Psoas muscle (tissue), 8 donors: ENCODE data around the gene FOXN3. TPM values are rescaled to one million over a fixed set of nuclear protein-coding genes. Genes with fewer than 3 reads are reported as not detected.
A peak's percentile ranks its signal among the peaks of the same experiment; 100 is the strongest.

Source experiments
- ATAC-seq, 4 donors: fragments of 200-7000 bp; cut with Tn5 transposase; one replicate each; pipeline ENCODE4 v1.9.1; 2020; ENCODE audit warnings: moderate library complexity in 3 of 4, mild to moderate bottlenecking in 2 of 4
- DNase-seq, 2 donors: peaks; one replicate each; pipeline ENCODE4 v3.0.0-alpha.2; 2020
- H3K27ac ChIP-seq: fragments of 200-600 bp; one replicate; pipeline ENCODE4 v1.8.0; 2022
- H3K27me3 ChIP-seq, 3 donors: fragments of 200-600 bp in 1 of 3; one replicate each; pipeline versions ENCODE4 v1.6.1 to v1.8.0; 2013 to 2022; ENCODE audit warnings: low read length in 2 of 3, mild to moderate bottlenecking in 2 of 3, moderate library complexity in 1 of 3; ENCODE audit not compliant: insufficient read depth in 3 of 3
- H3K36me3 ChIP-seq, 2 donors: fragments of 200-600 bp in 1 of 2; one replicate each; pipeline versions ENCODE4 v1.6.1 to v1.8.0; 2013 to 2022; ENCODE audit warnings: low read depth in 1 of 2, mild to moderate bottlenecking in 1 of 2, moderate library complexity in 1 of 2; ENCODE audit not compliant: insufficient read depth in 1 of 2
- H3K4me1 ChIP-seq: fragments of 200-600 bp; one replicate; pipeline ENCODE4 v1.8.0; 2022
- H3K4me3 ChIP-seq: fragments of 200-600 bp; one replicate; pipeline ENCODE4 v1.8.0; 2022; ENCODE audit warnings: mild to moderate bottlenecking
- H3K9me3 ChIP-seq: fragments of 200-600 bp; one replicate; pipeline ENCODE4 v1.8.0; 2022
- CTCF ChIP-seq: fragments of 200-600 bp; IDR thresholded peaks from one replicate; pipeline ENCODE4 v1.8.0; 2022; ENCODE audit warnings: antibody characterized with exemption
- WGBS, 3 donors: extraction: QIAGEN DNeasy Blood & Tissue Kit; methylation state at CpG; one replicate each; pipeline versions ENCODE4 v1.1.6 to v1.1.7; 2013; 5-methylcytosine and 5-hydroxymethylcytosine counted together
- intact Hi-C, 2 donors: fragments of 100-400 bp; cut with DNase I; formaldehyde crosslinking; loops; one replicate each; pipeline versions ENCODE4 v1.11.0 to v1.14.2; 2022
- polyA plus RNA-seq, 3 donors: library from polyadenylated mRNA; stranded (reverse); fragments of 200-250 nt; gene quantifications; one replicate each; pipeline ENCODE4 v1.2.3, GENCODE V29; 2013
- total RNA-seq, 4 donors: library from RNA; stranded (reverse); fragmentation: NEBNext Ultra II Directional in 2 of 4; extraction: Animal tissue kit (Norgen Biotek cat#: 25700) in 2 of 4; gene quantifications; one replicate each; pipeline versions ENCODE4 v1.2.1 to v1.2.4, GENCODE V29; 2021 to 2023
- donor health status: healthy with polysubstance abuse.
- donor health status: DM: no; HTN: no; CAD: no; lungs with moderate emphysema.
- donor health status: Bipolar disorder and iron deficiency.
- donor health status: healthy.
- donor health status: DM: yes; HTN: yes; CAD: no.
- donor health status: DM: no; HTN: no; CAD: no.
- donor health status: DM: no; HTN: no; CAD: no.
- donor health status: DM: yes; HTN: yes; CAD: no.

Gene FOXN3
- total and polyA plus RNA-seq, 7 donors: 10.1 to 123 (median 73.6) TPM

DNA sequence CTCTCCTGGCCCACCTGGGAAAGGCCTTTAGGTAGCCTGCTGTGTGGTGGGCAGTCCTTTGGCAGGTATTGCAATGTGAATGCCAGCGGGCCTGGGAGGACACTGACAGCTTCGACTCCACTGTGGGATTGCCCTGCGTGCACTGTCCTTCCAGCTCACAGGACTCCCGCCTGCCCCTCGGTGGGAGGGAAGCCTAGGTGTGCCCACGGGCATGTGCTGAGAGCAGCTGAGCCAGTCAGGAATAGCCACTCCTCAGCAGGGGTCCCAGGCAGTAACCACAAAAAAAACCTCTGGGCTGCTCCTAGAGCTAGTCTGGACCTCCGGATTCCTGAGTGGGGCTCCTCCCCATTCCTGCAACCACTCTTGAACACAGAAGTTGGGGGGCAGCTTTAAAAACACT, 278.2 kb downstream of the FOXN3 start:
- Histone ChIP-seq H3K4me3 (no peak overlapping the region), H3K27ac (no peak overlapping the region), H3K9me3 (no peaks in the 10 kb centered on the region), H3K27me3 (no peaks in the 10 kb centered on the region), H3K36me3 (no peaks in the 10 kb centered on the region), H3K4me1 (no peaks in the 10 kb centered on the region)
- 85 to 89% (median 88%) methylated on average over 7 of the region's 7 CpGs for WGBS, 3 donors
- ATAC-seq (no peak), DNase-seq (no peak)
- intact Hi-C loops: no loop called here
- TF ChIP-seq CTCF: no peak

GRCh38 chr14:89137526-89138163, 279.4 kb downstream of the FOXN3 start:
- Histone ChIP-seq H3K4me3 (no peak overlapping the region), H3K36me3 (no peaks in the 10 kb centered on the region), H3K27me3 (no peaks in the 10 kb centered on the region), H3K4me1 (no peaks in the 10 kb centered on the region), H3K27ac (no peak overlapping the region), H3K9me3 (no peaks in the 10 kb centered on the region)
- intact Hi-C loops: no loop called here
- no peak for TF ChIP-seq CTCF
- DNase-seq: peak; percentile 64 to 65
- peak in 2 of 4 donors; percentile 45 to 59 for ATAC-seq
- WGBS, 3 donors: 60 to 67% (median 64%) methylated on average over 7 of the region's 7 CpGs

GRCh38 chr14:89136587-89136986, 280.4 kb downstream of the FOXN3 start:
- no peak overlapping the region for H3K27ac ChIP-seq
- H3K27me3 ChIP-seq: no peaks in the 10 kb centered on the region
- H3K4me3 ChIP-seq: no peak overlapping the region
- TF ChIP-seq CTCF: no peak
- H3K4me1 ChIP-seq: no peaks in the 10 kb centered on the region
- no peaks in the 10 kb centered on the region for H3K9me3 ChIP-seq
- WGBS, 3 donors: 86 to 88% (median 87%) methylated on average over 3 of the region's 3 CpGs
- intact Hi-C loops: no loop called here
- ATAC-seq: no peak
- no peaks in the 10 kb centered on the region for H3K36me3 ChIP-seq
- no peak for DNase-seq

- no peaks in the 10 kb centered on the region for H3K4me1 ChIP-seq
- H3K4me3 ChIP-seq: no peak overlapping the region
- ATAC-seq (no peak), DNase-seq (no peak)
- WGBS, 3 donors: 78 to 80% (median 79%) methylated on average over 2 of the region's 2 CpGs
- TF ChIP-seq CTCF: no peak
- no peak overlapping the region for H3K27ac ChIP-seq
- no peaks in the 10 kb centered on the region for H3K27me3 ChIP-seq
- intact Hi-C loops: no loop called here
- H3K36me3 ChIP-seq: no peaks in the 10 kb centered on the region
- no peaks in the 10 kb centered on the region for H3K9me3 ChIP-seq
Observed at GRCh38 chr14:89134640-89135039, 282.4 kb downstream of the FOXN3 start.
